ENCODE data around the gene SH3BP5. TPM values are rescaled to one million over a fixed set of nuclear protein-coding genes. Genes with fewer than 3 reads are reported as not detected.

Gene SH3BP5
- total RNA-seq, 1 donor, result 24.6 TPM

DNA sequence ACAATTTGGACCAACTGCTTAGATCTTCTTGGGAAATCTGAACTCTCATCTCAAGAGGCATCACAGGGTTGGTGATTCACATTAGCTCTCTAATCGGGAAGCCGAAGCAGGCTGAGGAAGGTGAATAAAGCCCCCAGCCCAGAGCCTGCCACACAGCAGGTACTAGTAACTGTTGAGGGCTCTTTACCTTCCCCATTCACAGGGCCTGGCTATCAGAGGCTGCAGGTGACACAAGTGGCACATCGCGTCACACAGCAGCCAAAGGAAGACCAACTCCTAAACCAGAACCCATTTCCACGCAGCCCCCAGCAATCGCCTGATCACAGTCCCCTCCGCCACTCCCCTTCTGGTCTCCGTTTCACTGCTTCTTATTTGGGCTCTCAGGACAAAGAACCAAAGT lies 29.2 kb downstream of the SH3BP5 start:
- peaks cover 75% of the 10 kb centered on the region for H3K4me1 ChIP-seq (ENCODE audit: insufficient read depth, low read length)
- no peaks in the 10 kb centered on the region for H3K27me3 ChIP-seq (ENCODE audit: insufficient read depth, low read length)

DNA sequence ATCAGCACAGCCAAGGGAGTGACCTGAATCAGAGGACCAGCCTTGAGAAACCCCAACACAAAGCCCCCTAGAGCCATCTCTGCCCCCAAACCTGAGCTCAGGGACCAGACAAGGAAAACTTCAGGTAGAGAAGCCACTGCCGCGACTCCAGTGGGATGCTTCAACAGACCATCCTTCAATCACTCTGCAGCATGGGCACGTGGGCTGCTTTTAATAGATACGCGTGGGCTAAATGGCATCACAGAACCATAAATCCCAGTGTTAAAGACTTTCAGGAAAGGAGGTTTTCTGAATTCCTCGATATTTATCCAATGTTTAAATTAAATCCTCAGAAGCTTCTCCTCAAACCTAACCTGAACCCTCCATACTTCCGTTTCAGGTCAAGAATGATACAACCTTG lies 30.6 kb downstream of the SH3BP5 start:
- H3K4me3 ChIP-seq (ENCODE audit: low read length), result no peak overlapping the region
- H3K27me3 ChIP-seq (ENCODE audit: insufficient read depth, low read length), result no peaks in the 10 kb centered on the region
- H3K4me1 ChIP-seq (ENCODE audit: insufficient read depth, low read length), result peaks cover 82% of the 10 kb centered on the region
- H3K9me3 ChIP-seq (ENCODE audit: low read depth, low read length), result no peaks in the 10 kb centered on the region

More for the DNA sequence above, 29.2 kb downstream of the SH3BP5 start:
- H3K4me3 ChIP-seq (ENCODE audit: low read length), result no peak overlapping the region
- no peaks in the 10 kb centered on the region for H3K9me3 ChIP-seq (ENCODE audit: low read depth, low read length)

DNA sequence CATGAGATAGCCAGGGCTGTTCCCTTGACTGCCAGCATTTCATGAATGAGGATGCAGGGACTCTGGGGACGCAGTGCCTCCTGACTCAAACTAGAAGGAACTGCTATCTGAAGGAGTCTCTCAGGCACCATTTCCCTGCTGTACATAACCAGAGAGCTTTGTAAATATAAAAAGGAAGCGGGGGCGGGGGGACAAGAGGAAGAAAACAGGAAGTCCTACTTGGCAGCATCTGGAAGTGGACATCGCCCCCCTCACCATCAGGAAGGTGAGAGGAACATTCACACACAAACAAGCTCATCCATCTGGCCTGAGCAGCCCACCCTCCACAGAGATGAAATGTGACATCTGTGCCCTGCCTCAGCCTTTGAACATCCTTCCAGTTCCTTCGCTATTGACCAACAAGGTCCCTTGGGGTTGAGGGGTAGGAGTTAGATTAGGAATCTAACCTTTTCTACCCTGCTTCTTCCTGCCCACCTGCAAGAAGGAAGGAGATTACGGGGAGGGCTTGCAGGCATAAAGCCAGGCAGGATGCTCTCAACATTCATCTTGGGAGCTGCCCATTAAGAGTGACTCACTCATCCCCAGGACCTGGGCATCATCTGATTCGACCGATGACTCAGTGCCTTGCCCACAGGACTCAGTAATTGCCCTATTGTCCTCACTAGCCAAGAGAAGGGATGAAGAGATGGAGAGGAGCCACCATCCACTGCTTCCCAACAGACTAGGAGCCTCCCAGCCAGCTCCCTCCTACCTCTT lies 31.9 kb downstream of the SH3BP5 start:
- no peaks in the 10 kb centered on the region for H3K27me3 ChIP-seq (ENCODE audit: insufficient read depth, low read length)
- peaks cover 83% of the 10 kb centered on the region for H3K4me1 ChIP-seq (ENCODE audit: insufficient read depth, low read length)
- H3K9me3 ChIP-seq (ENCODE audit: low read depth, low read length), result no peaks in the 10 kb centered on the region
- H3K4me3 ChIP-seq (ENCODE audit: low read length), result no peak overlapping the region

DNA sequence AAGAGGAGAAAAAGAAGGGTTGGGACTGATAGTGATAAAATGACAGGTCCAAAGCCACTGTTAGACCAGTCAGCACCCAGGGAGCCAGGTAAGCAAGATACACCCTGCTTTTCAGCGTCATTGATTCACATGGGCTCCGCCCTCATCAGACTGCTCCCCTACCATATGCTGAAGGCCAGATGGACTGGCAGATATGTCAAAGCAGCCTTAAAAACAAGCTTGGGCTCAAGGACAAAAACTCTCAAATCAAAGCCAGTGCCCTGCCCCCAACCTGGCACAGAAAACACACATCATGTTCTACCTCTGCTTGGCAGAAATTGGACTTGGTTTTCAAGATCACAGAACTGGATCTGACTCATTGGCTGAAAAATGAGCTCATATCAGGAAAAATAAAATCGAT lies 33.4 kb downstream of the SH3BP5 start:
- no peaks in the 10 kb centered on the region for H3K27me3 ChIP-seq (ENCODE audit: insufficient read depth, low read length)
- H3K9me3 ChIP-seq (ENCODE audit: low read depth, low read length), result no peaks in the 10 kb centered on the region
- no peak overlapping the region for H3K4me3 ChIP-seq (ENCODE audit: low read length)
- peaks cover 84% of the 10 kb centered on the region for H3K4me1 ChIP-seq (ENCODE audit: insufficient read depth, low read length)

DNA sequence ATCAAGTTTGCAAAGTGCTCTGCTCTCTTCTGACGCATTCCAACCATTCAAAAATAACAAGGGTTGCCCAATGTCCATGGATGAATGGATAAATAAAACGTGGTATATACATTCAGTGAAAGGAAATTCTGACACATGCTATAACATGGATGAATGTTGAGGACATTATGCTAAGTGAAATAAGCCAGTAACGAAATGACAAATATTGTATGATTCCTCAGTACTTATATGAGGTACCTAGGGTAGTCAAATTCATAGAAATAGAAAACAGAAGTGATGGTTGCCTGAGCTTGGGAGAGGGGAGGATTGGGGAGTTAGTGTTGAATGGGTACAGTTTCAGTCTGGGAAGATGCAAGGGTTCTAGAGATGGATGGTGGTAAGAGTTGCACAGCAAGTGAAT lies 33.9 kb downstream of the SH3BP5 start:
- H3K9me3 ChIP-seq (ENCODE audit: low read depth, low read length), result no peaks in the 10 kb centered on the region
- H3K4me1 ChIP-seq (ENCODE audit: insufficient read depth, low read length), result peaks cover 84% of the 10 kb centered on the region
- H3K27me3 ChIP-seq (ENCODE audit: insufficient read depth, low read length), result no peaks in the 10 kb centered on the region
- H3K4me3 ChIP-seq (ENCODE audit: low read length), result no peak overlapping the region

DNA sequence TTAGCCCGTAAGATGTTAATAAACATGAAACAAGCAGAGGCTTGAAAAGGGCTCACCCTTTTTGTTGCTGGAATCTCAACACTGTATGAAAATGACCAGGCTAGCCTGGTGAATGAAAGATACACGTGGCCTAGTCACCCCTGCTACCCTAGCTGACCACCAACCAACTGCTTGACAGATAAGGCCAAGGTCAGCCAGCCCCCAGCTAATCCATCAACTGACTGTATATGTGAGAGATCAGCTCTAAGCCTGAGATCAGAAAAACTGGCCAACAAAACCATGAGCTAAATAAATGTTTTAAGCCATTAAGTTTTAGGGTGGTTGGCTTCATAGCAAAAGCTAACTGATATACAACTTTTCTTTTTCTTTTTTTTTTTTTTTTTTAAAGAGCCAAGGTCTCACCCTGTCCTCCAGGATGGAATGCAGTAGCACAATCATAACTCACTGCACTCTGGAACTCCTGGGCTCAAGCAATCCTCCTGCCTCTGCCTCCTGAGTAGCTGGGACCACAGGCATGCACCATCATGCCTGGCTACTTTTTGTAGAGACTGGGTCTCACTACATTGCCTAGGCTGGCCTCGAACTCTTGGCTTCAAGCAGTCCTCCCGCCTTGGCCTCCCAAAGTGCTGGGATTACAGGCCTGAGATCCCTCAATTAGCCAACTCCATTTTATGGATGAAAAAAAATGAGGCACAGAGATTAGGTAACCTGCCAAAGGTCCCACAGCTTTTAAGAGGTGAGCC lies 34.6 kb downstream of the SH3BP5 start:
- H3K9me3 ChIP-seq (ENCODE audit: low read depth, low read length), result no peaks in the 10 kb centered on the region
- peaks cover 91% of the 10 kb centered on the region for H3K4me1 ChIP-seq (ENCODE audit: insufficient read depth, low read length)
- H3K4me3 ChIP-seq (ENCODE audit: low read length), result no peak overlapping the region
- no peaks in the 10 kb centered on the region for H3K27me3 ChIP-seq (ENCODE audit: insufficient read depth, low read length)

DNA sequence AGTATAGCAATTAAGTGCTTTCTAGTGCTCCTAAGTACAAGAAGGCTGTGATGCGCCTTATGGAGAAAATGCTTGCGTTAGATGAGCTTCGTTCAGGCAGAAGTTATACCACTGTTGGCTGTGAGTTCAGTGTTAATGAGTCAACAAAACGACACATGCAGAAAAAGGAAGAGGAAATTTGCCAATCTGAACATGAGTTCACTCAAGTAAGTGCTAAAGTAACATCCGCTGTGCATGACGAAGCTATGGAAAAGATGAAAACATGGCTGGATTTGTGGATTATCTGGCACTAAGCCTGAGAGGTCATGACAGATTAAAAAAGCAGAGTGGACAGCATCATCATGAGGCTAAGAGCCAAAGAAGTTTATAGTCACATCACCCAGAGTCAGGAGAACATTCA lies 36.9 kb downstream of the SH3BP5 start:
- H3K27me3 ChIP-seq (ENCODE audit: insufficient read depth, low read length), result no peaks in the 10 kb centered on the region
- H3K4me3 ChIP-seq (ENCODE audit: low read length), result no peak overlapping the region
- no peaks in the 10 kb centered on the region for H3K9me3 ChIP-seq (ENCODE audit: low read depth, low read length)
- H3K4me1 ChIP-seq (ENCODE audit: insufficient read depth, low read length), result peaks cover 94% of the 10 kb centered on the region

DNA sequence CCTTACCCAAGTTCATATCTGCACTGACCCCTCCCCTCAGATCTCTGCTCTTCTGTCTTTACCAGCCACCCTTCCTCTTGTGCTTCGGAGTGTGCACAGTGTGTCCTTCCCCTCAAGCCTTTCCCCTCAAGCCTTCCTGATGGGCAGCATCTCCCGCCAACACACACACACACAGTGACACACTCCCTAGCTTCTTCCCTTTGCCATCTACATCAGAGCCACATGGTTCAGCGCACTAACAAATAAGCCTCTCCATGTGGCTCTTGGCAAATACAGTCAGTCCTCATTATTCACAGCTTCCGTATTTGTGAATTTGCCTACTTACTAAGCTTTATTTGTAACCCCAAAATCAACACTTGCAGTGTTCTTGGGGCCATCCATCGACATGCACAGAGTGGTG lies 37.5 kb downstream of the SH3BP5 start:
- Histone ChIP-seq H3K27me3 (ENCODE audit: insufficient read depth, low read length) (no peaks in the 10 kb centered on the region), H3K4me3 (ENCODE audit: low read length) (no peak overlapping the region)

DNA sequence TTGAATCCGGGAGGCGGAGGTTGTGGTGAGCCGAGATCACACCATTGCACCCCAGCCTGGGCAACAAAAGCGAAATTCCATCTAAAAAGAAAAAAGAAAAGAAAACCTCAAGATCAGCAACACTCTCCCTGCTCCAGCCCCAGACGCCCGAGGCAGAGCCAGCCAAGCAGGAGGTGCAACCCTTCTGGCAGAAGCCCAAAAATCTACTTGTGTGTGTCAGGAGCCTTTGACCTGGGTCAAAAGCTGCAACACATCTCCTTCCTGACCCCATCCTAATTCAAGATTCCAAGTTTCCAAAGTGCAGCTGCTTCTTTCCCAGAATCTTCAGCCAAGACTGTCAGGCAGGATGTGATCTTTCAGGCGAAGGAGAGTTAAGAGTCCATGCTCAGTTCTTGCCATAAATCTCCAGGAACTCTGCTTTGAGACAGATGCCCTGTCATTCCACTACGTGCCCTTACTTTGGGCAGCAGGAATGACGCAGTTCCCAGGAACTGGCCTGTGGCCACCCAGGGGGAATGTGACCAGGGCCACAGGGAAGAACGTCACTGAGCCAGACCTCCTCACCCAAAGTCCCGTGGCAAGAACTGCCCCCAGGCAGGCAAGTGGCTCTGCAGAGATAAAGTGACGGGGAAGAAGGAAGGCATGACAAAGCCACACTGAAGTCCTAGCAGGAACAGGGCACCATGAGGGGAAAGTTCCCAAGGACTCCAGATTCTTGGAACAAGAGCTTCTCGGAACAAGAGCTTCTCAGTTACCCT lies 39.4 kb downstream of the SH3BP5 start:
- Histone ChIP-seq H3K9me3 (ENCODE audit: low read depth, low read length) (no peaks in the 10 kb centered on the region), H3K4me3 (ENCODE audit: low read length) (no peak overlapping the region), H3K4me1 (ENCODE audit: insufficient read depth, low read length) (peaks cover 99% of the 10 kb centered on the region), H3K27me3 (ENCODE audit: insufficient read depth, low read length) (no peaks in the 10 kb centered on the region)

More for the DNA sequence above, 37.5 kb downstream of the SH3BP5 start:
- H3K4me1 ChIP-seq (ENCODE audit: insufficient read depth, low read length), result peaks cover 94% of the 10 kb centered on the region
- H3K9me3 ChIP-seq (ENCODE audit: low read depth, low read length), result no peaks in the 10 kb centered on the region

DNA sequence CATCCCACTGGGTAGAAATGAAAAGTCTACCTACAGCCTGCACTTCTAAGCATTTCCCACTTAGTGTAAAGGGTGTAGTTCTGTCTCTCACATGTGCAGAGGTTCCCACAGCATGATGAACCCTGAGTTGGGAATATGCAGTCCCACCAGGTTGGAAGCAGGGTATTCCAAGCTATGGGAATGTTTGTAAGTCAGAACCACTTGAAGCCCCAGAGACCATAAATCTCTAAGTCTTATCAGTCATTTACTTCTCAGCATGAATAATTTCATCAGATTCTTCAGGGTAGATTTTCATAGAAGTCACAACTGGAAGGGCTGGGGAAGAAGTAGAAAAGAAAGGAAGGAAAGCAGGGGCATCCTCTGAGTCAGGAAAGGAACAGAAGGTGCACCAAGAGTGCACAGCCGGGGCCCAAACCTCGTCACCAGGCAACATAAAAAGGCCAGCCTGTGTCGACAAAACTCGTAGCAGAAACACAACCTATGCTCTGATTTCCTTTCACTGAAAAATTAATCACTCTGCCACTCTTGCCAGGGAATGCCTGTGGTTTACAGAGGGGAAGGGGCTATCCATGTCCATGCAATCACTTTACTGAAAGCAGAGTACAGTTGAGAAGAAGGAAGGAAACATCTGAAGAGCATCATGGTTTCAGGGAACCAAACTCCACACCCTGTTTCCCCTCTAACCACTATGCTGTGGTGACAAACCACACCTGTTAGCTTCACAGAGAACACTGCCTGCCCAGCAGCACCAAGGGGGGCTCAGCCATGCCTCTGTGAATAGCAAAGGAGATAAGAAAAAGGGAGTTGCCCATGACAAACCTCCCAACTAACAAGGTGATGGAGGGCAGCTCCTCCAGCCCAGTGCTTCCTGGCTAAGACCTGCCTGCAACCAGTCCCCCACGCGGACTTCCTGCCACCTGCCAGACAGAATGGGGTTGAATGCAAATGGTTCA lies 40.5 kb downstream of the SH3BP5 start:
- no peaks in the 10 kb centered on the region for H3K9me3 ChIP-seq (ENCODE audit: low read depth, low read length)
- peaks cover 100% of the 10 kb centered on the region for H3K4me1 ChIP-seq (ENCODE audit: insufficient read depth, low read length)
- no peak overlapping the region for H3K4me3 ChIP-seq (ENCODE audit: low read length)
- no peaks in the 10 kb centered on the region for H3K27me3 ChIP-seq (ENCODE audit: insufficient read depth, low read length)

DNA sequence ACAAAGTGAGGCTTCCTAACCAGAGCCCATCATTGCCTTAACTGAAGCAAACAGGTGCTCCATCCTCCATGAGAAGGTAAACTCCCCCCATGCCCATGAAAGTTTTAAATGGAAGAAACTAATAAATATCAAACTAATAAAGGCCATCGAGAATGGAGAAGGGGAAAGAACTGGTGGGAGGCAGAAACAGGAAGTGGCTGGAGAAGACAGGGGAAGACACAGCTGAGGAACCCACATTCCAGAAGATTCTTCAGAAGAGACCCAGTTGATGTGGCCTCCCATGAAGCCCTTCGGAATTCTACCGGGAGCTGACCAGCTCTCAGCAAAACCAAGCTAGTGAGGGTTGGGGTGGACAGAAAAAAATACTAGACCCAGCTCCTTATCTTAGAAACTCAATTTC lies 41.6 kb downstream of the SH3BP5 start:
- Histone ChIP-seq H3K4me1 (ENCODE audit: insufficient read depth, low read length) (peaks cover 97% of the 10 kb centered on the region), H3K4me3 (ENCODE audit: low read length) (no peak overlapping the region), H3K9me3 (ENCODE audit: low read depth, low read length) (no peaks in the 10 kb centered on the region), H3K27me3 (ENCODE audit: insufficient read depth, low read length) (no peaks in the 10 kb centered on the region)

DNA sequence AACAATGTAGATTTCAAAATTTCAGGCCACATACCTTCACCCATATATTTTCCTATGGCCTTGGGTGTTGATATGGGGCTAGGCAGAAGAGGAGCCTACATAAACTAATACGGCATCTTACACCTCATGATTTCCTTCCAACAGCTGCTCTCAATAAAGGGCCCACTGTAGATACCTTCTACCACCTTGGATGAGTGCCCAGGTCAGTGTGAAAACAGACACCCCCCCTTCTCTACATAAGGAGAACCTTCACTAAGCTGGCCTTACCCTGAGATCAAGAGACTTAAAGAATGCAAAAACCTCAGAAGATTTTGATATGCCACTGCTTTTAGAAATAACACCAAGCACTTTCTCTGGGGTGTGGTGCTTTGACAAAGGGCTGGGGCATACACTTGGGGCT lies 42.7 kb downstream of the SH3BP5 start:
- H3K27me3 ChIP-seq (ENCODE audit: insufficient read depth, low read length), result no peaks in the 10 kb centered on the region
- peaks cover 96% of the 10 kb centered on the region for H3K4me1 ChIP-seq (ENCODE audit: insufficient read depth, low read length)
- H3K9me3 ChIP-seq (ENCODE audit: low read depth, low read length), result no peaks in the 10 kb centered on the region
- no peak overlapping the region for H3K4me3 ChIP-seq (ENCODE audit: low read length)

DNA sequence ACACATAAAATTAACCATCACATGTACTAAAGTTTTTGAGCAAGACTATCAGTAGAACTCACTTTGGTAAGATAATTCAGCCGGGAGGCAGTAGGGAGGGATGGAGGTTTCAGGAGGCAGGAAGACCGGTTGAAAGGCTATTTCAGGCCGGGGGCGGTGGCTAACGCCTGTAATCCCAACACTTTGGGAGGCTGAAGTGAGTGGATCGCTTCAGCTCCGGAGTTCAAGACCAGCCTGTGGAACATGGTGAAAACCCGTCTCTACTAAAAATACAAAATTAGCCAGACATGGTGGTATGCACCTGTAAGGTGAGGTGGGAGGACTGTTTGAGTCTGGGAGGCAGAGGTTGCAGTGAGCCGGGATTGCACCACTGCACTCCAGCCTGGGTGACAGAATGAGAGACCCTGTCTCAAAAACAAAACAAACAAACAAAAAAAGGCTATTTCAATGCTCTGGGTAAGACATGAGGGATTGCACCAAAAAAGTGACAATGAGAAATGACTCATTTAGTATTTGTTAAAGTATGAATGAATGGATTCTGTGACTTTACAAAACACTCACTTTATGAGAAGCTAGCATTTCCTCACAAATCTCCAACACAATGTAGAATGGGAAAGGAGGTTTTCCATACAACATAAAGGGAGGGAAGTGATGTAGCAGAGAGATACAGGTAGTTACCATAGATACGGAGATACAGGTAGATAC lies 43.9 kb downstream of the SH3BP5 start:
- H3K4me3 ChIP-seq (ENCODE audit: low read length), result no peak overlapping the region
- no peaks in the 10 kb centered on the region for H3K9me3 ChIP-seq (ENCODE audit: low read depth, low read length)
- H3K4me1 ChIP-seq (ENCODE audit: insufficient read depth, low read length), result peaks cover 96% of the 10 kb centered on the region
- H3K27me3 ChIP-seq (ENCODE audit: insufficient read depth, low read length), result no peaks in the 10 kb centered on the region

Measured in mononuclear cell (primary cell).